GM19468 (cell line): ENCODE data around the gene MIA2.

Source experiments
- ATAC-seq: cut with Tn5 transposase; IDR thresholded peaks from one replicate; pipeline ENCODE4 v1.9.1; 2021; ENCODE audit warnings: mild to moderate bottlenecking, moderate library complexity, moderate number of reproducible peaks; ENCODE audit not compliant: unreplicated experiment; ENCODE audit errors: extremely low read depth

MIA2 gene

GRCh38 chr14:39376667-39377403, 143.1 kb downstream of the MIA2 start:
- ATAC-seq, result no peak

GRCh38 chr14:39381366-39381765, 147.7 kb downstream of the MIA2 start:
- ATAC-seq, result no peak

DNA sequence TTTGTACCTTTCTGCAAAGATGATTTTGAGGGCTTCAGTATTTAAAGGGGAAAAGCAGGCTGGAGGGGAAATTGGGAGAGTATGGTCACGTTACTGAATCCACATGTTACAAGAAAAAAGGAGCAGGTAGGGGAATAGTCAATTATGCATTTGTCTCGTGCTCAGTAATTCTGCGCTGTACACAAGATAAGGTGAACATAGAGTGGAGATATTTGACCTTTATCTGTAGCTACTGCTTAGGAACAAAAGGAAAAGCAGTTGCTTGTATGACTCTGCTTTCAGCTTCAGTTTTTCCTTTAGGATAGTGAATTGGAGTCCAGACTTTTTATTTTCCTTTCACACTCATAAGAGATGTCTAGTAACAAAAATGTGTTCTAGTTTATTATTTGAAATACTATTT, 148.7 kb downstream of the MIA2 start:
- ATAC-seq, result no peak

DNA sequence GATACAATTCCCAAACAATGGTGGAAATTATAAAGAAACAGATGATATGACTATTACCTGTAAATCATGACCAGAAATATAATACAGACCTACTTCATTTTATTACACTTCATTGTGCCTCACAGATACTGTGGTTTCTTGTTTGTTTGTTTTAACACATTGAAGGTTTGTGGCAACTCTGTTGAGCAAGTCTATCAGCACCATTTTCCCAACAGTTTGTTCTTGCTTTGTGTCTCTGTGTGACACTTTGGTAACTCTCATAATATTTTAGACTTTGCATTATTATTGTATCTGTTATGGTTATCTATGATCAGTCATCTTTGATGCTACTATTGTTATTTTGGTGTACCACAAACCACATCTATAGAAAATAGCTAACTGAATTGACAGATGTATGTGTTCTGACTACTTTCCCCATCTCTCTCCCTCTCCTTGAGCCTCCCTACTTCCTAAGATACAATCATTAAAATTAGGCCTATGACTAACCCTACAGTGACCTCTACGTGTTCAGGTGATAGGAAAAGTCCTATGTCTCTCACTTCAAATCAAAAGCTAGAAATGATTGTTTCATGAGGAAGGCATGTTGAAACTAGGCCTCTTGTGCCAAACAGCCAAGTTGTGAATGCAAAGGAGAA, 149.4 kb downstream of the MIA2 start:
- ATAC-seq, result no peak

- ATAC-seq, result no peak
These were observed 150.0 kb downstream of the MIA2 start for GRCh38 chr14:39383741-39384140.

DNA sequence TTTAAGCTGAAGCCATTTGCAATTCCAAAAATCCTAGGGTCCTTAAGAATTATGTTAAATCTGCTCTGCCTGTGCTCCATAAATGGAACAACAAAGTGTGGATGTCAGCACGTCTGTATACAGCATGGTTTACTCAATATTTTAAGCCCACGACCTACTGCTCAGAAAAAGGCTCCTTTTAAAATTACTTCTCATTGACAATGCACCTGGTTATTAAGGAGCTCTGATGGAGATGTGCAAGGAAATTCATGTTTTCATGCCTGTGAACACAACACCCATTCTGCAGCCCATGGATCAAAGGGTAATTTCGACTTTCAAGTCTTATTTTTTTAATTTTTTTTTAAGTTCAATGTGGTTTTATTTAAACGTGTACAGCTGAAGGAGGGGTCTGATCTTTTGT, 150.5 kb downstream of the MIA2 start:
- ATAC-seq, result no peak

- ATAC-seq, result no peak
These were observed 159.6 kb downstream of the MIA2 start for GRCh38 chr14:39393289-39393688.

DNA sequence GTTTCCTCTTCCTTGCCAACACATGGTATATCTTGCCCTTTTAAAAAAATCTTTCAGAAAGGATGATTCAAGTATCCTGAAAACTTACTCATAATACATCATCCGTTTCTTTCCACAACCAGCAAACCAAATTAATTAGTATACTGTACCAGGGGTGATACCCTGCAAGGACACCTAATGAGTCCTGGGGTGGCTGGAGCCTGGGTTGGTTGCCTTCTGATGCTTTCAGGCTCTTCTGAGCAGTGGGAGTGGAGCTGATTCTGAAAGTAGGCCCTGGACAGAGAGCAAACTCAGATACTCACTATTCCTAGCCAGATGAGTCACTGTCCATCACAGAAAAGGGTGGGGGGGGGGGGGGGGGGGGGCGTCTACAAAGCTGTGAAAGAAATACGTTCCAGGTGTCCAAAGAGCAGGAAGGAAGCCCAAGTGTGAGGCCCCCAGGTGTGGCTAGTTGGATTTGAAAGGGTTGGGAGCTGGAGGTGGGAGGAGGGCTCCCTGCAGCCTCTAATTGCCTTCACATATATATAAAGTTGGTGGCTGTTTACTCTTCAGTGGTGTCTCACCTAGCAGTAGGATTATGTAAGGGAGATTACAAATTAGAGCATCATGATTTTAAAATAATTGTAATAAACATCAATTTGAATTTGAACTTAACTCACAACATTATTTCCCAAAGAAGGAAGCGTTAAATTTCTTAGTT, 162.0 kb downstream of the MIA2 start:
- no peak for ATAC-seq

- no peak for ATAC-seq
These were observed 162.7 kb downstream of the MIA2 start for GRCh38 chr14:39396448-39396847.

DNA sequence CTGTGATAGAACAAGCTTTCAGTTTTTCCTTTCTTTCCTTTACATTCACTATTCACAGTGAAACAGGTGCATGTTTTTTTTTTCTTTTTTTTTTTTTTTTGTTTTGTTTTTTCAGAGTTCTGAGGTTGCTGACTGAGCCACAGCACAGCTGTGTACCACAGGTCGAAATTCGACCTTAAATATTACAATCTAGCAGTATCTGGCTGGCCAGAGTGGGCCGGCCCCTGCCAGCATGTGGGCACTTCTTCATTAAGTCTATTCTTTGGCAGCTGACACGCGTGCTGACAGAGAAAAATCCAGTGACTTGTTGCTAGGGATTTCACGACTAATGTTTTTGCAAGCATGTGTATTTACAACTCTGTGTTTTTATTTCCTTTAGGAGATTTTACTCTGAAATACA, 164.7 kb downstream of the MIA2 start:
- ATAC-seq, result no peak

GRCh38 chr14:39406560-39406959, 172.8 kb downstream of the MIA2 start:
- no peak for ATAC-seq

DNA sequence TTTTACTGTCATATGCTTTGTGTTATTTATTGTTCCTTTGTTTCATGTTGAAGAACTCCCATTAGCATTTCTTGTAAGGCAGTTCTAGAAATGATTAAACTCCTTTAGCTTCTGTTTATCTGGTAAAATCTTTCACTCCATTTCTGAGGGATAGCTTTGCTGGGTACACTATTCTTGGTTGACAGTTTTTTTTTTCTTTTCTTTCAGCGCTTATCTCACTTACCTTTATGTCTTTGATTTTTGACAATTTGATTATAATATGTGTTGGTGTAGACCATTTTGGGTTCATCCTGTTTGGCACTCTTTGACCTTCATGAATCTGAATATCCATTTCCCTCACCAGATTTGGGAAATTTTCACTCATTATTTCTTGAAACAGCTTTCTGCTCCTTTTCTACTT, 182.4 kb downstream of the MIA2 start:
- ATAC-seq, result no peak

GRCh38 chr14:39417014-39417413, 183.3 kb downstream of the MIA2 start:
- no peak for ATAC-seq

DNA sequence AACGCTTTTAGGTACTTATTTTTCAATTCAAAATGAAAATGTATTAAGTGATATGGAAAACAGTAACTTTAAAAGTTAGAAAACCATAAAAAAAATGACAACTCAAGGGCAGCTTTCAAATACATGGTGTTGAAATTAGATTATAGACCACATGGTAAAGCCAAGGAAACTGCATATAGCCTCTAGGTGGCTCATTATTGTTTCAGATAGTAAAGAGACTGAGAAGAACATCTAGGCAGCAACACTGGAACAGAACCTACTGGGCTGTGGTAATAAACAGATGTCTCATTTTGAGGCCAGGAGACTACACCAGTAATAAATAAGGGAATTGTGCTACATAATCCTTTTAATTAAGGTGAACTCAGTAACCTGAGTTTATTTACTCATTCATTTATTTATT, 185.6 kb downstream of the MIA2 start:
- no peak for ATAC-seq

- ATAC-seq, result no peak
These were observed 188.5 kb downstream of the MIA2 start for GRCh38 chr14:39422243-39422642.

- ATAC-seq, result no peak
These were observed 190.1 kb downstream of the MIA2 start for GRCh38 chr14:39423793-39424192.

DNA sequence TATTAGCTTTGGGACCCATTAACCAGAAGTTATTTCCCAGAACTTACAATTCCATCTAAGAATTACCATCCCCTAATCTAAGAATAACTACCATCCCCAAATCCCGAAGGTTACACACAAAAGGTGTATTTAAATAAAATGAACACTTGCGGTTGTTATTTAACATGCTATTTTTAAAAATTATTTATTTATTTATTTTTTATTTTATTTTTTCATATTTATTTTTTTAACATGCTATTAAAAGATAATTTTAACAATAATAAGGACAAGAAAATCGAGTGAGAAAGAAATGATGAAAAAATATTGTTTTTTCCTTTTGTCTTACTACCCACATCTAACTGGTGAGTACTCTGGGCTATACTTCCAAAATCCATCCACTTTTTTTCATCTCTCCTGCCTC, 192.2 kb downstream of the MIA2 start:
- no peak for ATAC-seq

- ATAC-seq, result no peak
These were observed 192.9 kb downstream of the MIA2 start for GRCh38 chr14:39426605-39427004.

- ATAC-seq, result no peak
These were observed 194.4 kb downstream of the MIA2 start for GRCh38 chr14:39428118-39428517.

DNA sequence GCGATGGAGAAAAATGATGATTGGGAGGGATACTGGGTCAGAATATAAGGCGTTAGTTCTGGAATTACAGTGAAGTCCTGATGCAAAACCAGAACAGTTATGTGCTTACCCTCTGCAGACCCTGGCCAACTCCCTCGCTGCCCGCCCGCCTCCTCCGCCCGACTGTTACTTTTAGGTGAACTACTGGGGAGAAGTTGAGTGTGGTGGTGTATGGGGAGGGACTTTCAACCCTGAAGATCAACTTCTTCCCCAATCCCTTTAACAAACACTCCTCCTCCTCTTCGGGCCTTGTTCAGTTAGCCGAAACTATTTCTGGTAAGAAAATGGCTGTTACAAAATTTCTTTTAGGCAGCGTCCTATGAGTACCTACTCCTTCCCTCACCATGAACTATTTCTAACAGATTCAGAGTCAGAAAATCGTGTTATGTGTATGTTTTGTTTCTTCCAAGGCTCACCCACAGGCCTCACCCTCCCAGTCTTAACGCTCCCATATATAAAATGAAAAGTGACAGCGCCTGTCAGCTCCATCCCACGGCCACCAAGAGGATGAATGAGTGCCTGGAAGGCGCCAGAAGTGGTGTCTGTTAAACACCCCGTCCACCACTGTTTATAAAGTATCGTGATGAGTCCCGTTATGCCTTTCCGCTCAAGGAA, 197.2 kb downstream of the MIA2 start:
- ATAC-seq, result no peak
